Osteoblast (primary cell): Measurements from ENCODE around the gene ALDH3A1. TPM values are rescaled to one million over a fixed set of nuclear protein-coding genes. Genes with fewer than 3 reads are reported as not detected.
A peak's percentile ranks its signal among the peaks of the same experiment; 100 is the strongest.

Experiments
- DNase-seq: peaks from one replicate; pipeline ENCODE4 v3.0.0; 2011; ENCODE audit warnings: low spot score, mixed read lengths; ENCODE audit not compliant: insufficient read length; ENCODE audit errors: missing footprints
- H2AFZ ChIP-seq: 2 replicates; pipeline ENCODE4 v1.6.0; 2011; ENCODE audit warnings: mild to moderate bottlenecking, low read length
- H3K27ac ChIP-seq: 2 replicates; pipeline ENCODE4 v1.5.1; 2011; ENCODE audit warnings: mild to moderate bottlenecking, low read depth, low read length, moderate library complexity
- H3K27me3 ChIP-seq: 2 replicates; pipeline ENCODE4 v1.6.0; 2012; ENCODE audit warnings: mild to moderate bottlenecking, control low read depth, inconsistent platforms, low read length, moderate library complexity; ENCODE audit not compliant: insufficient read depth
- H3K36me3 ChIP-seq: 2 replicates; pipeline ENCODE4 v1.5.1; 2011; ENCODE audit warnings: mild to moderate bottlenecking, low read length, control low read depth, moderate library complexity; ENCODE audit not compliant: insufficient read depth
- H3K4me1 ChIP-seq: 2 replicates; pipeline ENCODE4 v1.5.1; 2011; ENCODE audit warnings: mild to moderate bottlenecking, low read length, control low read depth, moderate library complexity; ENCODE audit not compliant: insufficient read depth
- H3K4me2 ChIP-seq: 2 replicates; pipeline ENCODE4 v1.6.0; 2011; ENCODE audit warnings: mild to moderate bottlenecking, low read length; ENCODE audit not compliant: insufficient read depth
- H3K4me3 ChIP-seq: fragments of 200-600 bp; sonication (generic); 3 replicates; pipeline ENCODE4 v1.5.1; 2012; ENCODE audit warnings: mild to moderate bottlenecking, low read length, inconsistent platforms; ENCODE audit not compliant: insufficient read depth
- H3K79me2 ChIP-seq: 2 replicates; pipeline ENCODE4 v1.6.0; 2012; ENCODE audit warnings: mild to moderate bottlenecking, low read length, control low read depth, inconsistent platforms; ENCODE audit not compliant: insufficient read depth
- H3K9me3 ChIP-seq: 2 replicates; pipeline ENCODE4 v1.5.1; 2011; ENCODE audit warnings: low read depth, low read length, control low read depth
- H4K20me1 ChIP-seq: 2 replicates; pipeline ENCODE4 v1.6.0; 2012; ENCODE audit warnings: mild to moderate bottlenecking, low read length, control low read depth; ENCODE audit not compliant: insufficient read depth
- total RNA-seq: library from RNA; depleted of rRNA; stranded (reverse); fragments of >200 nt; gene quantifications from 2 replicates; pipeline ENCODE4 v1.2.3, GENCODE V29; 2012
- TF ChIP-seq, protein P1 (sequence below): IDR thresholded peaks from 2 replicates; pipeline ENCODE4 v1.5.1; 2011; ENCODE audit warnings: mild to moderate bottlenecking, low read depth, low read length, moderate library complexity; ENCODE audit errors: extremely low read depth

Gene ALDH3A1
- total RNA-seq, 1 donor: under 0.01 TPM

DNA sequence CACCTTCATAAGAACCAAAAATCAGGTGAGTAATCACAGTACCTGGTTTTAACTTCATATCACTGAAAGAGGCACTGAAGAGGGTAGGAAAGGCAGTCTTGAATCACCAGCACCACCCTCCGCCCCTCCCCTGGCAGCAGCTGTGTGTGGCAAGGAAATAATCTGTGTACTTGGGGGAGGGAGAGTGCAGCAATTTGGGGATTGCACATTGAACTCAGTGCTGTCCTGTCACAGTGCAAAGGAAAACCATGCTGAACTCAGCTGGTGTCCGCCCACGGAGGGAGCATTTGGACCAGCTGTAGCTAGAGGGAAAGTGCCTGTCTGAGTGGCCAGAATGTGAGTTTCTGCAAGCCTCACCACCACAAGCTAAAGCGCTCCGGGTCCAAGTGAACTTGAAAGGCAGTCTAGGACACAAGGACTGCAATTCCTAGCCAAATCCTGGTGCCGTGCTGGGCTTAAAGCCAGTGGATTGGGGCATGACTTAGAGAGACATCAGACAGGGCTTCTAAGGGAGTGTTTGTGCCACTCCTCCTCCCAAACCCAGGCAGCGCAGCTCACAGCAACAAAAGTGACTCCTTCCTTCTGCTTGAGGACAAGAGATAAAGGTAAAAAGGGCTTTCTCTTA lies 39.7 kb upstream of the ALDH3A1 start:
- Histone ChIP-seq H3K36me3 (peaks cover 3% of the 10 kb centered on the region), H3K79me2 (no peaks in the 10 kb centered on the region), H3K4me3 (no peak overlapping the region), H4K20me1 (no peaks in the 10 kb centered on the region), H3K4me2 (no peak overlapping the region), H3K4me1 (peaks cover 2% of the 10 kb centered on the region), H3K9me3 (no peaks in the 10 kb centered on the region), H3K27ac (no peak overlapping the region), H3K27me3 (no peaks in the 10 kb centered on the region), H2AFZ (no peak overlapping the region)
- no peak for DNase-seq
- TF ChIP-seq, protein P1, sequence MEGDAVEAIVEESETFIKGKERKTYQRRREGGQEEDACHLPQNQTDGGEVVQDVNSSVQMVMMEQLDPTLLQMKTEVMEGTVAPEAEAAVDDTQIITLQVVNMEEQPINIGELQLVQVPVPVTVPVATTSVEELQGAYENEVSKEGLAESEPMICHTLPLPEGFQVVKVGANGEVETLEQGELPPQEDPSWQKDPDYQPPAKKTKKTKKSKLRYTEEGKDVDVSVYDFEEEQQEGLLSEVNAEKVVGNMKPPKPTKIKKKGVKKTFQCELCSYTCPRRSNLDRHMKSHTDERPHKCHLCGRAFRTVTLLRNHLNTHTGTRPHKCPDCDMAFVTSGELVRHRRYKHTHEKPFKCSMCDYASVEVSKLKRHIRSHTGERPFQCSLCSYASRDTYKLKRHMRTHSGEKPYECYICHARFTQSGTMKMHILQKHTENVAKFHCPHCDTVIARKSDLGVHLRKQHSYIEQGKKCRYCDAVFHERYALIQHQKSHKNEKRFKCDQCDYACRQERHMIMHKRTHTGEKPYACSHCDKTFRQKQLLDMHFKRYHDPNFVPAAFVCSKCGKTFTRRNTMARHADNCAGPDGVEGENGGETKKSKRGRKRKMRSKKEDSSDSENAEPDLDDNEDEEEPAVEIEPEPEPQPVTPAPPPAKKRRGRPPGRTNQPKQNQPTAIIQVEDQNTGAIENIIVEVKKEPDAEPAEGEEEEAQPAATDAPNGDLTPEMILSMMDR: no peak

DNA sequence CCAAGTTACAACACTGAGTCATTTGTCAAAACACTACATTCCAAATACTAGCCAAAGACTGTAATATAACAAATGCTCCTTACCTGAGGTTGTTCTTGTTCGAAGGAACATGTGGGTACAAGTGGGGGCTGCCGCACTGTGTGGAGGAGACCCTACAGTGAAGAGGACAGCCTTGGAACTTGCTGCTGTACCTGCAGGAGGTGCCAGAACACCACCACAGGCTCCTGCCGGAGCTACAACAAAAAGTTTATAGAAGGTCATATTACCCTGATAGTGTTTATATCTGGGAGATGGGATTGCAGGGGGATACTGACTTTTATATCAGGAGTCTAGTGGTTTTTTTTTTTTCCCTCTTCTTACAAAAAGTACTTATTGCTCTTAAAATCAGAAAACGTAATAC lies 37.8 kb upstream of the ALDH3A1 start:
- no peak overlapping the region for H3K27ac ChIP-seq
- no peaks in the 10 kb centered on the region for H3K27me3 ChIP-seq
- H3K36me3 ChIP-seq: peaks cover 3% of the 10 kb centered on the region
- peaks cover 2% of the 10 kb centered on the region for H3K4me1 ChIP-seq
- H2AFZ ChIP-seq: no peak overlapping the region
- no peak overlapping the region for H3K4me3 ChIP-seq
- no peaks in the 10 kb centered on the region for H4K20me1 ChIP-seq
- no peak overlapping the region for H3K4me2 ChIP-seq
- H3K79me2 ChIP-seq: no peaks in the 10 kb centered on the region
- H3K9me3 ChIP-seq: no peaks in the 10 kb centered on the region
- no peak for DNase-seq
- TF ChIP-seq, protein P1: peak; percentile 17

DNA sequence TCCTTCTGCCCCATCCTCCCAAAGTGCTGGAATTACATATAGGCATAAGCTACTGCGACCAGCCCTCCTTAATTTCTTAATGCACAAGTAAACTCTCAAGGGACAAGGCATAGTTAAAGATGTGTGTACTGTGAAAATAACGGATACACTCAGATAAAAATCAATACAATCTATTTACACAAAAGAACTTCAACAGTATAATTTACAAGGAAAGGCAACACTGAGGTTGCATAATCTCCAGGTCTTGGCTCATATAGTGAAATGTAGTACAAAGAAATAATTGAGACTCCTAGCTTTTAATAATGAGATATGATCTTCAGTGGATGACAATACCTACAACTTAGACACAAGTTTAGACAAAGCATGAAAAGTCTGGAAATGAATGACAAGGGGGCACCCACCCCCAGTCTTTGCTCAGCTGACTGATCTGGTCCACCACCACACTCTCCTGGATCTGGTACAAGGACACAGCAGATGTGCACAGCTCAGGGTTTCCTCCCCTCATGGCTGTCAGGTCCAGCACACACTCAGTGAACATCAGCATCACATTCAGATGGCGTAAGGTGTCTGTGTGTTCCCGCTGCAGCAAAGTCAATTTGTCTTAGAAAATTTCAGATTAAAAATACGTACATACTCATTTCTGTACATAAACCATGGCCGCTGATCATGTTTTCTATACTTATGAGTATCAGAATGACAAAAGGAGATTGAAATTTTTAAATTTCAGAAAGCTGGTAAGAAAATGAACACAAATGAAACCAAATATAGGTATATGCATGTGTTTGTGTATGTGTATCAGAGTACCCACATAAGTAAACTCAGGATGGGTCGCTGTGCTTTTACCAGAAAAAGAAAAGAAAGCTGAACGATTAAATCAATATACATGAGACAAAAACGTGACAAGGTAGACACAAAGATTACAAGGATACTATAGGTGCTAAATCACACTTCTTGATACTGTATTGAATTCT lies 33.7 kb upstream of the ALDH3A1 start:
- DNase-seq: no peak
- no peaks in the 10 kb centered on the region for H3K79me2 ChIP-seq
- H4K20me1 ChIP-seq: no peaks in the 10 kb centered on the region
- H3K27me3 ChIP-seq: no peaks in the 10 kb centered on the region
- H3K9me3 ChIP-seq: no peaks in the 10 kb centered on the region
- no peak overlapping the region for H3K4me3 ChIP-seq
- no peak overlapping the region for H2AFZ ChIP-seq
- TF ChIP-seq, protein P1: no peak
- peaks cover 2% of the 10 kb centered on the region for H3K4me1 ChIP-seq
- H3K4me2 ChIP-seq: no peak overlapping the region
- H3K27ac ChIP-seq: no peak overlapping the region
- H3K36me3 ChIP-seq: peaks cover 16% of the 10 kb centered on the region

DNA sequence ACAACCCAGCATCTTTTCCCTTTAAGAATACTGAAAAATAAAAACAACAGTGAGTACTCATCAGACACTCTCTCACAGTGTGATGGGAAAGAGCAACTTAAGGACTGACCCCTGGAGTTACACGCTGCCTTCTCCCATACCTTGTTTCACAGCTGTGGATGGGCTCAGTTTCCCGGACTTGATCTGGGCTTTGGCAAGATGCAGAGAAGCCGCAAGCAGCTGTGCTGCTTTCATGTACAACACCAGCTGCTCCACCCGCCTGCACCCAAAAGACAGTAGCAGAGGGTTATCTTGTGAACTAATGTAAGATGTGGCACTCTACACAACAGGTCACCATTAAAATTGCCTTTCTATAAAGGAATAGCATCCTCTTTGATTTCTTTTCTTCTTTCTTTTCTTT lies 32.7 kb upstream of the ALDH3A1 start:
- H3K9me3 ChIP-seq: no peaks in the 10 kb centered on the region
- no peak overlapping the region for H3K4me2 ChIP-seq
- TF ChIP-seq, protein P1: no peak
- DNase-seq: no peak
- no peaks in the 10 kb centered on the region for H3K79me2 ChIP-seq
- peaks cover 1% of the 10 kb centered on the region for H3K4me1 ChIP-seq
- peaks cover 23% of the 10 kb centered on the region for H3K36me3 ChIP-seq
- no peaks in the 10 kb centered on the region for H4K20me1 ChIP-seq
- H3K4me3 ChIP-seq: no peak overlapping the region
- H2AFZ ChIP-seq: no peak overlapping the region
- H3K27me3 ChIP-seq: no peaks in the 10 kb centered on the region
- no peak overlapping the region for H3K27ac ChIP-seq
